Ureter (tissue), 1 donor: ENCODE data around the gene ZDHHC3. TPM values are rescaled to one million over a fixed set of nuclear protein-coding genes. Genes with fewer than 3 reads are reported as not detected.

Experiments
- DNase-seq: peaks from one replicate; pipeline ENCODE4 v3.0.0-alpha.2; 2020; ENCODE audit warnings: low spot score
- total RNA-seq: library from RNA; stranded (reverse); gene quantifications from one replicate; pipeline ENCODE4 v1.2.4, GENCODE V29; 2023
- donor health status: DM: yes; HTN: yes; CAD: no.

The ZDHHC3 gene
- 151 TPM for total RNA-seq

GRCh38 chr3:44976002-44976815 lies at the start of gene ZDHHC3, which contains the start of gene EXOSC7:
Gene ZDHHC3, minus strand, starts transcription at chr3:44976174. Its CDS starts 16,738 bp downstream, at chr3:44959436.
Gene EXOSC7, plus strand, starts transcription at chr3:44976244. Its CDS starts 34 bp downstream, at chr3:44976278.
- peak; percentile 89 for DNase-seq

GRCh38 chr3:45024542-45025255 lies 48.7 kb upstream of the ZDHHC3 start:
- no peak for DNase-seq

DNA sequence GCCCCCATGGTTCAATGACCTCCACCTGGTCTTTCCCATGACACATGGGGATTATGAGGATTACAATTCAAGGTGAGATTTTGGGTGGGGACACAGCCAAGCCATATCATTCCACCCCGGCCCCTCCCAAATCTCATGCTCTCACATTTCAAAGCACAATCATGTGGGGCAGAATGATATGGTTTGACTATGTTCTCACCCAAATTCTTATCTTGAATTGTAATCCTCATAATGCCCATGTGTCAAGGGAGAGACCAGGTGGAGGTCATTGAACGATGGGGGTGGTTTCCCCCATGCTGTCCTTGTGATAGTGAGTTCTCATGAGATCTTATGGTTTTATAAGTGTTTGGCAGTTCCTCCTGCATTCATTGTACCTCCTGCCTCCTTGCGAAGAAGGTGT lies 47.7 kb upstream of the ZDHHC3 start:
- no peak for DNase-seq

DNA sequence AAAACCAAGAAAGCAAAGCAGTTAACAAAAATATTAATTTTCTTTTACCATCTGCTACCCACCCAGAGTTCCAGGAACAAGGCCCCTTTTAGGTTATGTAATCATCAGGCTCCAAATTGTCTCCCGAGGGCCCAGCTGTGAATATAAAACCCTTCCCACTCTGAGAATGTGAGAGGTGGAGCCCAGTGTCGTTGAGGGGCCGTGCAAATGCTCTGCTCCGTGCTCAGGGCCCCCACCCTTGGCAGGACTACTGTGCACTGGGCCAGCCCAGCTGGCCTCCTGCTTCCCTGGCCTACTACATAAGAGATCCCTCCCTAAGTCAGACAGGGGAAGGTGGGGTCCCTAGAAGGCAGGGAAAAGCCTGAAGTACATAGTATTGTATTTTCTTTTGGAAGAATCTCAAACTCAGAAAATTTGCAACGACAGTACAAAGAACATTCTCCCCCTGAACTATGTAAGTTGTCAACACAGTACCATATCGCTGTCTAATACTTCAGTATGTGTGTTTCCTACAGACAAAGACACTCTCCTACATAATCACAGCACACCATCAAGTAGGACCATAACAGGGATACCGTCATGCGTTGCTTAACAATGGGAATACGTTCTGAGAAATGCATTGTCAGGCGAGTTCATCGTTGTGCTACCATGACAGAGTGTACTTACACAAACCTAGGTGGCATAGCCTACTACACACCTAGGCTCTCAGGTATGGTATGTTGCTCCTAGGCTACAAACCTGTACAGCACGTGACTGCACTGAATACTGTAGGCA lies 45.7 kb upstream of the ZDHHC3 start:
- no peak for DNase-seq

GRCh38 chr3:45020534-45020933 lies 44.6 kb upstream of the ZDHHC3 start:
- no peak for DNase-seq

- no peak for DNase-seq
Observed at GRCh38 chr3:45017821-45018220, 41.8 kb upstream of the ZDHHC3 start.

- no peak for DNase-seq
Observed at GRCh38 chr3:45016916-45017315, 40.9 kb upstream of the ZDHHC3 start.

DNA sequence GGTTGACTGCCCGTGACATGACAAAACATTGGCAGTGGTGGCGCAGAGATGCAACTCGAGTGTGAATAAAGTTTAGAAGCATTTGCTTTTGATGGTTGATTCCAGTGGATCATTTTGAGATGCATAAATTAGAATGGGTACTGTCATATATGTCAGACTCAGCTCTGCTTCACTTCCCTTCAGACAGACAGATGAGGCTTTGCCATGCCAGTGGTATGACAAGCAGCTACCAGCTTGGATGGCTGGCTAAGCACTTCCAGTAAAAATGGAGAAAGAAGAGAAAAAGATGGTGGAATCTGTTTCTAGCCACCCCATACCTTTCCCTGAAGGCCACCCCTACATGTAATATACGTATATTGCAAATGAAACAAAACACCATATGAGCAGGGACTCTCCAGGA lies 36.6 kb upstream of the ZDHHC3 start:
- no peak for DNase-seq

- peak; percentile 76 for DNase-seq
Observed at GRCh38 chr3:45011756-45012508, 36.0 kb upstream of the ZDHHC3 start.

DNA sequence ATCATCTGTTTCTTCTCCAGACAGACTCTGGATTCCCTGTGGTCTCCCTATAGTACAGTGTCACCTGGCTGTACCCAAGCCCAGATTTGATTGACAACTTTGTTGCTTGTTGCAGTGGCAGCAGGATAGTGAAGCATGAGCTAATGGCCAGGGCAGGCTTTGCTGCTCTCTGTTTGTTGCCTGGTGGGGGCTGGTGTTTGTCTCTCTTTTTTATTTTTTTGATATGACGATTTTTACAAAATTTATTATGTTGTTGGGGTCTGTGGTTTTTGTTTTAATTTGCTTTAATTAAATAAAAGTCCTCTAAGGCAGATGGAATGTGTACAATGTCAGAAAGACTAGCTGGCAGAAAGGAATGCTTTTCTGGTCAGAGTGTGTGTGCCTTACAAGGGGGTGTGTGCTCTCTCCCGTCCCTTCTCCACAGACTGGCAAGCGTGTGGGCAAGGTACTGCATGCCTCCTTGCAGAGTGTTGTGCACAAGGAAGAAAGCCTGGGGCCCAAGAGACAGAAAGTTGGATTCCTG lies 34.9 kb upstream of the ZDHHC3 start:
- DNase-seq: no peak

- DNase-seq: no peak
Observed at GRCh38 chr3:45009868-45010267, 33.9 kb upstream of the ZDHHC3 start.

GRCh38 chr3:45008117-45008516 lies 32.1 kb upstream of the ZDHHC3 start:
- no peak for DNase-seq

DNA sequence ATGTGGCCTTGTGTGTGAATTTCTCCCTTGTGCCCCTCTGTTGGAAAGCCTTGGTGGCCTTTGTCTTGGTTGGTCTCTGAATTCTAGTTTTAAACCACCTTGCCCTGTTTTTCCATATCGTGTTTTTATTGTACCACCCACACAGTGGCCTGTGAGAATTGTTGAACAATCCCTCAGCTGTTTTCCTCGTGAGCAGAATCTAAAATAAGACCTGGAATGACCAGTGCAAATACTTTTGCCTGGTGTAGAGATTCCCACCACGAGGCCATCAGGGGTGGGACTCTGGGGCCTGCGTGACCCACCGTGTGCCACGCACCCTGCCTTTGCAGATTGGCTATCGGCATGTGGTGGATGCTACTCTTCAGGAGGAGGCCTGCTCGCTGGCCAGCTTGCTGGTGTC lies 31.1 kb upstream of the ZDHHC3 start:
- no peak for DNase-seq

- no peak for DNase-seq
Observed at GRCh38 chr3:45003859-45004258, 27.9 kb upstream of the ZDHHC3 start.

GRCh38 chr3:45003406-45003805 lies 27.4 kb upstream of the ZDHHC3 start:
- no peak for DNase-seq

GRCh38 chr3:45002720-45003119 lies 26.7 kb upstream of the ZDHHC3 start:
- no peak for DNase-seq

DNA sequence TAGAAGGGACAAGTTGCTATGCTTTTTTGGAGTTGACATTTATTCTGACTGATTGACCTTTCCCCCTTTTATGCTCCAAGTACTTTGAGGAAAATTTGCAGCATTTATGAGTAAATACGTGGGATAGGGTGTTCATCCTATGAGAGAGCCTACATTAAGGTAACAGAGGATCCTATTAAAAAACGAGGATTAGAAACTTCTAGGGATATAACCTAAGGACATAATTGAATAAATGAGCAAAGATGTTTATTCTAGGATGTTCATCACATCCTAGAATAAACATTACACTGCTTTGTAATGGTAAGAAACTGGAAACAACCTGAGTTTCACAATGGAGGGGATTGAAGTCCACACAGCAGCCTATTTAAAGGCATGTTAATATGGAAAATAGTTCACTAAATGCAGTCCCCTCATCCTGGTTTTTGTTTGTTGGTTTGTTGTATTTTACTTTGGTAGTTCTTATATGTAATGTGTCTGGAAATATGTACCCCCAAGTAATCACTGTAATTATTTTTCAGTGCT lies 26.2 kb upstream of the ZDHHC3 start:
- no peak for DNase-seq

DNA sequence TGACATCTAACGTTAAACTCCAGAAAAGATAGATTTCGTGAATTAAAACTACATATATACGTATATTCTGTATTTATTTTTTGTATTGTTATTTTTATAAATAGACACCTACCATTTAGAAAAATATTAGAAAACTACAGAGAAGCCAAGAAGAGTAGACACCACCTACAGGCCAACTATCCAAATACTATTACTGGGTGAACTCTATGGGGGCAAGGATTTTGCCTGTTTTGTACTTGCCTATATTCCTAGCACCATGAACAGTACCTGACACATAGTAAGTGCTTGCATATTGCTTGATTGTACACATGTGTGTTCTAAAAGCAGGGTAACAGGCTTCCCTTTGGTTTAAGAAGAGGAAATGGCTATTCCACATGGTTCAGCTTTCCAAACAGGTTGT lies 25.8 kb upstream of the ZDHHC3 start:
- no peak for DNase-seq

- DNase-seq: no peak
Observed at GRCh38 chr3:45000823-45001222, 24.8 kb upstream of the ZDHHC3 start.

DNA sequence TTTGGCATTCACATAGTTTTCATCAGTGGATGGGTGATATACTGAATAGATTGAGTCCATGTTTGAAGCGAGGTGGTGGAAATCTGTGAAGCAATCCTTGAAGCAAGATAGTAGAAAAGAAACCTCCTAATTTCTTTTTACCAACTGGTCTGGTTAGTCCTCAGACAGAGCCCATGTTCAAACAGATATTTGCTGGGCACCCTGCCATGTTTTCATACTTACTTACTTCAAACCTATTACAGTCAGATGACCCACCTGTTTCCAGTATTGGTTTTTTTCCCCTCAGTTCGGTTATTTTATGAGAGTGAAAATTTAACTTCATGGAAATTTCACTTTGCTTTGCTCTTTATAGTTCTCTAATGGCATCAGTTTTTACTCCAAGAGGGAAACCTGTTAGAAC lies 23.8 kb upstream of the ZDHHC3 start:
- no peak for DNase-seq

GRCh38 chr3:44996556-44996969 lies 20.6 kb upstream of the ZDHHC3 start:
- no peak for DNase-seq
